Measurements from ENCODE around the gene KIF16B.
"Not testable (repeated sequence)": the region's sequence is repeated elsewhere in the genome, so short reads cannot be mapped to it uniquely, and the experiment has no call there.

The KIF16B gene

DNA sequence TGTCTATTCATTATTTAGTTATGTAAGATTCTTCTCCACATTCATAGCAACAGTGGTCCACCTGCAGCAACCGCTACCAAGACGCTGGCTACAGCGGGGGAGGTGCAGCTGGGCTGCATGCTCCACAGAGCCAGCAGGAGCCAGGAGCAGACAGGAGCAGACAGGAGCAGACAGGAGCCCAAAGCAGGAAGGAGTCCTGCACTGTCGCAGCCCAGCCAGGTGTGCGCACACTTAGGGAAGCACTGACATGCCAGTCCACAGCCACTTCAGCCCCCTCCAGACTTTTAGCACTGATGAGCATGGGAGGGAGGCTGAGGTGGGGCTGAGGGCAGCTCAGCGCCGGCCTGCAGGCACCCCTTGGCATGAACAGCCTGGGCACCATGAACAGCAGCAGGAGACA is 19.6 kb downstream of the KIF16B start:
- no peak for FAIRE-seq

DNA sequence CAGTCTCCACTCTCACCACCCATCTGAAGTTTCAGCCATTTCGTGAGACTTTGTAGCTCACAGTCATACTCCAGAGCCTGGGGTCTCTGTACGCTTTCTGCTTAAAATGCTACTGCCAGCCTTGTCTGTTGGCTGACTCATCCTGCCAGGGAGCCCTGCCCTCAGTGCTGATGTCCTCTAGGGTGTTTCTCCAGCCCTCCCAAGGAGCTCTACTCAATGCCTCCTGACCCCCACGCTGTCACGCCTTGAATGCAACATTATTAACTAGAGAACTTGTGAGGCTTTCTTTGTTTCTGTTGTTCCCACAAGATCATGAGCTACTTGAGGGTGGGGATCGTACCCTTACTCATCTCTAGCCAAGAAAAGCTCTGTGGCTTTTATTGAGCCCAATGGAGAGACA is 20.1 kb downstream of the KIF16B start:
- FAIRE-seq = no peak

- no peak for FAIRE-seq
Observed at GRCh38 chr20:16552015-16552414, 21.2 kb downstream of the KIF16B start.

- FAIRE-seq = no peak
Observed at GRCh38 chr20:16551607-16552006, 21.6 kb downstream of the KIF16B start.

DNA sequence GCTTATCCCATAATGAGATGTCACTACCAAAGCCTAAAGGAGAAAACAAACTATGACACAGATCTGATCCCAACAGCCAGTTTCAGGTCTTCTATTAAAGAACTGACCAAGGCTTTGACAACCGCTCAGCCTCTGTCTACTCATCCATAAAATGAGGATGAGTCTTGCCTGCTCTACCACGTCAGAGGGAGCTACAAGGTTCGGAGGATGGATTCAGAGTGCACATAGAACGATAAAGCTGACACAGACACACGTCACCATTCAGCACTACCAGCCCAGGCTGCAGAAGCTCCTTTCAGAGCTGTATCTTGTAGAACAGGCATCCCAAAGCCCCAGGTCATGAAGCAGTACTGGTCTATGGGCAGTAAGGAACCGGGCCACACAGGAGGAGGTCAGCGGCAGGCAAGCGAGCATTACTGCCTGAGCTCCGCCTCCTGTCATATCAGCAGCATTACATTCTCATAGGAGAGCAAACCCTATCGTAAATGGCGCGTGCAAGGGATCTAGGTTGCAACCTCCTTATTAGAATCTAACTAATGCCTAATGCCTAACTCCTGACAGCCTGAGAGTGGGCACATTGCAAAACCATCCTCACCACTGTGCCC is 25.1 kb downstream of the KIF16B start:
- no peak for FAIRE-seq

DNA sequence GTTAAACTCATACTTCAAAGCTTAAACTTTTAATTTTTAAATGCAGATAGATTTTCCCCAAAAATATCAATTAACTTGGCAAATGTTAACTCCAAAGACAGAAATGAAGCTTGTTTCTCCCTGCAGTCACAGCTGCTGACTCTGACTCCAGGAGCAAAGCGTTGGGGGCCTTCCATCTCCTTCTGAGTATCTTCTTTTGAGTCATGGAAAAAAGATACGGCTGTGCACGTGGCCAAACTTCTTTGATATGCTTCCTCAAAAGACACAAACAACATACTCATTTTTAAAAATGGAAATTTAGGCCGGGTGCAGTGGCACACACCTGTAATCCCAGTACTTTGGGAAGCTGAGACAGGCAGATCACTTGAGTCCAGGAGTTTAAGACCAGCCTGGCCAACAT is 28.3 kb downstream of the KIF16B start:
- no peak for FAIRE-seq

DNA sequence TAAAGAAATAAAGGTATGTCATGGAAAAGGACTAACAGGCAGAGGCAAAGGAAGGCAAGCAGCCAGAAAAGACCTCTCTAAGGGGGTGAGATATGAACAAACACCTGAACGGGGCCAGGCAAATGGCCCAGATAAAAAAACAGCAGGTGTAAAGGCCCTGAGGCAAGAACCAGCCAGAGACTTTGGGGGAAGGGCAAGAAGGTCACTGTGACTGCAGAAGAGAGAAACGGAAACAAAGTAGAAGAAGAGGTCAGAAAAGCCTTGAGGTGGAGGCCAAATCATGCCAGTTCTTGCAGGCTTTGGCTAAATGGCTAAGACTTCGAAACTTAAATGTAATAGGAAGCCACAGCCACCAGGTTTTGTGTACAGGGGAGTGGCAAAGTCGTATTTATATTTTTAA is 30.8 kb downstream of the KIF16B start:
- FAIRE-seq = no peak

- no peak for FAIRE-seq
Observed at GRCh38 chr20:16541878-16542277, 31.4 kb downstream of the KIF16B start.

DNA sequence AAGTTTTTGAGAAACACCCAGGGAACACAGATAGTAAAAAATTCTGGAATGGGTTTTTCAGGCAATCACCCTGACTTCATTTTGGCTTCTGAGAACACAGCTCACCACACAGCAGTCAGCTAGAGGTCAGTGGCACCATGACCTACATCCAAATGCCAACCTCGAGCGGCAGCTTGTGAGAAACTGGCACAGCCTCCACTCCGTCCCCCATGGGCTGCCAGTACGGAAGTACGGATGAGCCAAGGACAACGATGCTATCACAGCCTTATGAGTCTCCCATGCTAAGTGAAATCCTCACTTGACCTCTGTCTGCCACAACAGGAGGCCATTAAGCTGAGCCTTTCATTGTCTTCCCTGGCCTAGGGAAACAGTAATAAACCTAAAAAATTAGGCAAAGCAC is 32.0 kb downstream of the KIF16B start:
- FAIRE-seq = no peak

DNA sequence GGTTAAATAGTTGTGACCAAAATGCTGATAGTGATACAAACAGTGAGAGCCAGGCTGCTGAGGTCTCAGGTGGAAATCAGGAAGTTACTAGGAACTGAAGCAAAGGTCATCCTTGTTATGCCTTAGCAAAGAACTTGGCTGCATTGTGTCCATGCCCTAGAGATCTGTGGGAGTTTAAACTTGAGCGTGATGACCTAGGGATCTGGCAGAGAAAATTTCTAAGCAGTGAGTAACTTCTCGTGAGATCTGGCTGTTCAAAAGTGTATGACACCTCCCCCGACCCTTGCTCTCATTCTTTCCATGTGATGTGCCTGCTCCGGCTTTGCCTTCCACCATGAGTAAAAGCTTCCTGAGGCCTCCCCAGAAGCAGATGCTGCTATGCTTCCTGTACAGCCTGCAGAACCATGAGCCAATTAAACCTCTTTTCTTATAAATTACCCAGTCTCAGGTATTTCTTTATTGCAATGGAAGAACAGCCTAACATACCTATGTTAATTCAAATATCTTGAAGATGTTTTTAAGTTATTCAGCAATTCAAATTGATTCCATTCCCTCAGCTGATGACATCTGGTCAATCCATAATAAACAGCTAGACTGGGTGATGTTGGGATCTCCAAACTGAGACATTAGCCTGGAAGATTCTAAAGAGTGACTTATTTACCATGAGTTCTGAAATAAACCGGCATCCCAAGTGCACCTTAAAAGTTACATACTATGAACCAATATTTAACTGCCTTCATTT is 33.8 kb downstream of the KIF16B start:
- no peak for FAIRE-seq

- FAIRE-seq = no peak
Observed at GRCh38 chr20:16538779-16539178, 34.5 kb downstream of the KIF16B start.

- FAIRE-seq = no peak
Observed at GRCh38 chr20:16537918-16538317, 35.3 kb downstream of the KIF16B start.

DNA sequence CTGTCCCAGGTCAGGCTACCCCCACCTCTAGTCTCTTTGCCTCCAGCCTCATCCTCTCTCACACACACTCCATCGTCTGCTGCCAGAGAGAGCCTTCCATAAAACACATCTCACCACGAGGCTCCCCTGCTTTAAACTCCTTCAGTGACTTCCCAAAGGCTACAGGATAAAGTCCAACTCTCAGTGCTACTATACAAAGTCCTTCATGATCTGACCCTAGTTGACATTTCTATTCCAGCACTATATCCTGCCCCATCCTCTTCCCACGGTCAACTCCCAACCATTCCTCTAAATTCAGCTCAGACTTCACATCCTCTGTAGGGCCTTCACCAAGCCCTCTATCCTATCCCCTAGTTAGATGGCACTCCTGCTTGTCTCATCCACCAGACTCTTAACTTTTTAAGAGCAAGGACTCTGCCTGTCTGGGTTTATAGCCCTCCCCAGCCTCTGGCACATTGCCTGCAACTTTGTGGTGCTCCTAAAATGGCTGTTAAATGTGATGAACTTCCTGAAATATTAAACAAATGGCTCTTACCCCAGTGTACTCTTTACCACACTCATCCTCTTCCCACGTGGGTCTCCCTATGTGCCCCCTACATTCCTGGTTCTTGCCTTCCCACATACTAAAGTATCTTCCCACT is 36.1 kb downstream of the KIF16B start:
- FAIRE-seq = no peak

DNA sequence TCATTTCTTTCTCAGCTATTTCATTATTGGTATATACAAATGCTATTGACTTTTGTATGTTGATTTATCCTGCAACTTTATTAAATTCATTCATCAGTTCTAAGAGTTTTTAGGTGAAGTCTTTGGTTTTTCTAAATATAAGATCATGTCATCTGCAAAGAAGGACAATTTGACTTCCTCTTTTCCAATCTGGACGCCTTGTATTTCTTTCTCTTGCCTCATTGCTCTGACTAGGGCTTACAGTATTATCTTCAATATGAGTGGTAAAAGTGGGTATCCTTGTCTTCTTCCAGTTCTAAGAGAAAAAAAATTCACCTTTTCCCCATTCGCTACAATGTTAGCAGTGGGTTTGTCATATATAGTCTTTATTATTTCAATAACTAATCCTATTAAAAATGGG is 38.0 kb downstream of the KIF16B start:
- no peak for FAIRE-seq

- FAIRE-seq = no peak
Observed at GRCh38 chr20:16533502-16533901, 39.7 kb downstream of the KIF16B start.

- FAIRE-seq = no peak
Observed at GRCh38 chr20:16531485-16531884, 41.8 kb downstream of the KIF16B start.

DNA sequence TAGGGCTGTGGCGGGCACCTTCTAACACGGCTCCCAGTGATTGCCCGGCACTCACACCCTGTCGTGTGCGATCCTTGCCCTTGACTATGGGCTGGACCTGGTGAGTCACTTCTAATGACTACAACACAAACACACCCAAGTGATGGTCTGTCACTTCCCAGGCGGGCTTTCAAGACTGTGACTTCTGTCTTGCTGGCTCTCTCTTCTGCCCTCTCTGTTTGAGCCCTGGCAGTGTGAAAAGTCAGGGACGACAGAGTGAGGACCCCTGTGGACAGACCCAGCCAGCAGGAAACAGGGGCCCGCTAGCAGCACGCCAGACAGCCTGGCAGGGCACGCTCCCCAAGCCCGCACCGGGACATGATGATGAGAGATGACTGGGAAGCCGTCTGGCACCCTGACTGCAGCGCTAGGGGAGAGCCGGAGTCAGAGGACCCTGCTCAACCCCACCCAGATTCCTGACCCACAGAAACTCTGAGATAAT is 43.0 kb downstream of the KIF16B start:
- FAIRE-seq = no peak

GRCh38 chr20:16528078-16528477 is 45.2 kb downstream of the KIF16B start:
- FAIRE-seq = no peak

- FAIRE-seq = no peak
Observed at GRCh38 chr20:16527438-16527837, 45.8 kb downstream of the KIF16B start.

DNA sequence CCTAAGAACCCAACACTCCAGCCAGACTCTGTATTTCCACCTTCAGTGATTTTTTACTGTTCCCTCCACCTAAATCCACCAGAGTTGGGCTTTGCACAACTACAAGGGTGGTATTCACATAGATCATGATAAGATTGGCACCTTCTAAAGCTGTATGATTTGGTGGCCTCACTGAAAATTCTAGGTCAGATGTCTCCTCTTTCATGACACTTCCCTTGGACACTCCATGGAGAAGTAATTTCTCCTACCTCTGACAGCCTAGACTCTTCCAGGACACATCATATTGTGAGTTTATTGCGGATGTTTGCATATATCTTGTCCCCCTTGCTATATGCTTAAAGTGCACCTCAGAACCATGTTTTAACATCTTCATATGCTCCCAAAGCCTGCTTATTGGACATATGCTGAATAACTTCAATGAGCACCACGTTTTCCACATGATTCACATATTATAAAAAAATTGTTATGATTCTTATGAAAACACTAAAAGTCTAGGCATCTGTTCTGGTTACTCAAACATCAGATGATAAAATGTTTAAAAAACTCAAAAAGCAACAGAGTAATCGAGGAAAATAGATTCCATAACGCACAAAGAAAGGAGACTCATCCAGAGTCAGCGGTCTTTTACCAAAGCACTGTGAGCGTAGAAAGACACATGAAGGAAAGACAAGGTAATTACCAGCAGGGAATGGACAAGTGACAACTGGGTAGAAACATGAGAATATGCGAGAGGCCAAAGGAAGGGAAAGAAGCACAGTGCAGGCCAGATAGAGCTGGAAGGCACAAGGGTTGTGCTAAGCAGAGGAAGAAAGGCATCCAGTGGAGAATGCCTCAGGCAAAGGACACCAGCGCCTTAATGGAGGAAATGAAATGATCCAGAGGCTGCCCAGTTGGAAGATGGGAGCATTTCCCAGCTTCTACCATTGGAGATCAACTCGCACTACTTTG is 46.5 kb downstream of the KIF16B start:
- FAIRE-seq = no peak

DNA sequence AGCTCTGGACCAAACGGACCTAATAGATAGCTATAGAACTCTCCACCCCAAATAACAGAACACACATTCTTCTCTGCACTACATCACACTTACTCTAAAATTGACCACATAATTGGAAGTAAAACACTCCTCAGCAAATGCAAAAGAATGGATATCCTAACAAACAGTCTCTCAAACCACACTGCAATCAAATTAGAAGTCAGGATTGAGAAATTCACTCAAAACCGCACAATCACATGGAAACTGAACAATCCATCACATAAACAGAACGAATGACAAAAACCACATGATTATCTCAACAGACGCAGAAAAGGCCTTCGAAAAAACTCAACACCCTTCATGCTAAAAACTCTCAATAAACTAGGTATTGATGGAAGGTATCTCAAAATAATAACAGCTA is 50.6 kb downstream of the KIF16B start:
- not testable (repeated sequence) for FAIRE-seq

DNA sequence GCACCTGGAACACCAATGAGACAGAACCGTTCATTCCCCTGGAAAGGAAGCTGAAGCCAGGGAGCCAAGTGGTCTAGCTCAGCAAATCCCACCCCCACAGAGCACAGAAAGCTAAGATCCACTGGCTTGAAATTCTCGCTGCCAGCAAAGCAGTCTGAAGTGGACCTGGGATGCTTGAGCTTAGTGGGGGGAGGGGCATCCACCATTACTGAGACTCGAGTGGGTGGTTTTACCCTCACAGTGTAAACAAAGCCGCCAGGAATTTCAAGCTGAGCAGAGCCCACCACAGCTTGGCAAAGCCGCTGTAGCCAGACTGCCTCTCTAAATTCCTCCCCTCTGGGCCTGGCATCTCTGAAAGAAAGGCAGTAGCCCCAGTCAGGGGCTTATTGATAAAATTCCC is 53.1 kb downstream of the KIF16B start:
- FAIRE-seq = no peak

DNA sequence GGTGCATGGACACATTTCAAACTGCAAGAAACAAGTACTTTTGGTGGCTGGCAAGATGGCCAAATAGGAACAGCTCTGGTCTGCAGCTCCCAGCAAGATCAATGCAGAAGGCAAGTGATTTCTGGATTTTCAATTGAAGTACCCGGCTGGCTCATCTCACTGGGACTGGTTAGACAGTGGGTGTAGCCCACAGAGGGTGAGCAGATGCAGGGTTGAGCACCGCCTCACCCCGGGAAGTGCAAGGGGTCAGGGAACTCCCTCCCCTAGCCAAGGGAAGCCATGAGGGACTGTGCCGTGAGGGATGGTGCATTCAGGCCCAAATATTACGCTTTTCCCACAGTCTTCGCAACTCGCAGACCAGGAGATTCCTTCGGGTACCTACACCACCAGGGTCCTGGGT is 53.6 kb downstream of the KIF16B start:
- not testable (repeated sequence) for FAIRE-seq
